ENCODE results near the gene FIGNL1.

GRCh38 chr7:50446542-50446960 lies 3.6 kb downstream of the FIGNL1 start:
- TF ChIP-seq POLR2AphosphoS5 (IDR thresholded peaks at IDR 0.05; ENCODE audit: low read depth, low read length): no peak
- no peak for TF ChIP-seq POLR2A (IDR thresholded peaks at IDR 0.05; ENCODE audit: low read depth, low read length)

Measured in GM12892 (cell line).